ENCODE measurements around the gene PRAMEF33. TPM values are rescaled to one million over a fixed set of nuclear protein-coding genes. Genes with fewer than 3 reads are reported as not detected.
A peak's percentile ranks its signal among the peaks of the same experiment; 100 is the strongest.
"Not testable (repeated sequence)": the region's sequence is repeated elsewhere in the genome, so short reads cannot be mapped to it uniquely, and the experiment has no call there.

Gene PRAMEF33
- total RNA-seq, 2 donors from 2014 or later, result not detected

GRCh38 chr1:13353476-13353875 is 50.1 kb downstream of the PRAMEF33 start:
- H3K27me3 ChIP-seq (ENCODE audit: control insufficient read depth, insufficient read depth, low read length, poor library complexity, severe bottlenecking); DNase-seq; H3K36me3 Mint-ChIP-seq (ENCODE audit: low read depth); H3K36me3 ChIP-seq (ENCODE audit: control insufficient read depth, insufficient read depth, low read length); H3K9me3 ChIP-seq (ENCODE audit: control insufficient read depth, low read length); H3K9ac ChIP-seq (ENCODE audit: extremely low read depth, low read length, poor library complexity, severe bottlenecking); H3K27me3 Mint-ChIP-seq (ENCODE audit: insufficient read depth); H3K4me1 ChIP-seq (ENCODE audit: control insufficient read depth, insufficient read depth, low read length); H3K4me3 ChIP-seq (ENCODE audit: low read length); H3K4me1 Mint-ChIP-seq; H3K4me3 Mint-ChIP-seq; H3K27ac Mint-ChIP-seq; H3K27ac ChIP-seq (ENCODE audit: low read depth, low read length): not testable (repeated sequence)
- 89% methylated on average over 4 of the region's 8 CpGs; no CpG with 5 or more reads in 1 of the 2 experiments for WGBS, 2 experiments (ENCODE audit: insufficient coverage in 1 of 2, insufficient read length in 1 of 2)
- H3K9me3 Mint-ChIP-seq, result peaks cover 30% of the 10 kb centered on the region

GRCh38 chr1:13354475-13354874 is 51.1 kb downstream of the PRAMEF33 start:
- not testable (repeated sequence) for H3K9me3 ChIP-seq (ENCODE audit: control insufficient read depth, low read length); H3K27ac ChIP-seq (ENCODE audit: low read depth, low read length); H3K9ac ChIP-seq (ENCODE audit: extremely low read depth, low read length, poor library complexity, severe bottlenecking); H3K4me1 Mint-ChIP-seq; H3K4me3 ChIP-seq (ENCODE audit: low read length); H3K4me3 Mint-ChIP-seq; H3K27me3 ChIP-seq (ENCODE audit: control insufficient read depth, insufficient read depth, low read length, poor library complexity, severe bottlenecking); H3K36me3 ChIP-seq (ENCODE audit: control insufficient read depth, insufficient read depth, low read length); H3K27ac Mint-ChIP-seq; H3K4me1 ChIP-seq (ENCODE audit: control insufficient read depth, insufficient read depth, low read length); H3K27me3 Mint-ChIP-seq (ENCODE audit: insufficient read depth); DNase-seq; H3K36me3 Mint-ChIP-seq (ENCODE audit: low read depth)
- WGBS, 2 experiments (ENCODE audit: insufficient coverage in 1 of 2, insufficient read length in 1 of 2), result 0% methylated on average over 1 of the region's 9 CpGs; no CpG with 5 or more reads in 1 of the 2 experiments
- peaks cover 28% of the 10 kb centered on the region for H3K9me3 Mint-ChIP-seq
- TF ChIP-seq CTCF (conservative IDR thresholded peaks at IDR 0.05), result peak; percentile 34

- H3K4me3 Mint-ChIP-seq; H3K4me3 ChIP-seq (ENCODE audit: low read length); H3K27ac ChIP-seq (ENCODE audit: low read depth, low read length); H3K27me3 Mint-ChIP-seq (ENCODE audit: insufficient read depth); H3K9ac ChIP-seq (ENCODE audit: extremely low read depth, low read length, poor library complexity, severe bottlenecking); H3K27me3 ChIP-seq (ENCODE audit: control insufficient read depth, insufficient read depth, low read length, poor library complexity, severe bottlenecking); H3K36me3 ChIP-seq (ENCODE audit: control insufficient read depth, insufficient read depth, low read length); H3K4me1 ChIP-seq (ENCODE audit: control insufficient read depth, insufficient read depth, low read length); H3K27ac Mint-ChIP-seq; H3K36me3 Mint-ChIP-seq (ENCODE audit: low read depth); H3K9me3 ChIP-seq (ENCODE audit: control insufficient read depth, low read length); H3K4me1 Mint-ChIP-seq: not testable (repeated sequence)
- whole genome bisulfite sequencing, 2 experiments (ENCODE audit: insufficient coverage in 1 of 2, insufficient read length in 1 of 2), result 0 to 4% methylated on average over 3 to 5 of the region's 5 CpGs
- H3K9me3 Mint-ChIP-seq, result peaks cover 23% of the 10 kb centered on the region
- TF ChIP-seq CTCF (conservative IDR thresholded peaks at IDR 0.05), result peak; percentile 77
- peak; percentile 59 for DNase-seq
Observed at GRCh38 chr1:13356774-13357173, 53.4 kb downstream of the PRAMEF33 start.

Other genes starting within 250 kb of the PRAMEF33 start
- not detected for gene PRAMEF27, start 247.0 kb upstream of the PRAMEF33 start, total RNA-seq
- gene HNRNPCL3, start 242.8 kb upstream of the PRAMEF33 start, total RNA-seq, result not detected
- not detected for gene PRAMEF25, start 232.8 kb upstream of the PRAMEF33 start, total RNA-seq
- gene HNRNPCL2, start 186.7 kb upstream of the PRAMEF33 start, total RNA-seq, result not detected
- gene PRAMEF26, start 147.5 kb upstream of the PRAMEF33 start, total RNA-seq, result not detected
- not detected for gene HNRNPCL4, start 137.9 kb upstream of the PRAMEF33 start, total RNA-seq
- not detected for gene PRAMEF9, start 131.7 kb upstream of the PRAMEF33 start, total RNA-seq
- gene PRAMEF13, start 102.1 kb upstream of the PRAMEF33 start, total RNA-seq, result not detected
- not detected for gene PRAMEF18, start 77.4 kb upstream of the PRAMEF33 start, total RNA-seq
- not detected for gene PRAMEF5, start 49.3 kb upstream of the PRAMEF33 start, total RNA-seq
- gene PRAMEF8, start 18.4 kb upstream of the PRAMEF33 start, total RNA-seq, result not detected
- gene PRAMEF15, start 12.0 kb downstream of the PRAMEF33 start, total RNA-seq, result not detected
- gene PRAMEF14, start 43.6 kb downstream of the PRAMEF33 start, total RNA-seq, result not detected
- not detected for gene PRAMEF19, start 68.4 kb downstream of the PRAMEF33 start, total RNA-seq
- gene PRAMEF17, start 86.1 kb downstream of the PRAMEF33 start, total RNA-seq, result not detected
- not detected for gene PRAMEF20, start 106.9 kb downstream of the PRAMEF33 start, total RNA-seq
- gene LRRC38, start 210.5 kb downstream of the PRAMEF33 start, total RNA-seq, result under 1 TPM; 0.46 to 0.51 TPM

Data from endodermal cell (in vitro differentiated cells).